GM12878 (cell line): ENCODE results near the gene VARS2. TPM values are rescaled to one million over a fixed set of nuclear protein-coding genes. Genes with fewer than 3 reads are reported as not detected.

ENCODE experiments used
- ATAC-seq: fragments of 200-7000 bp; cut with Tn5 transposase; 3 replicates; pipeline ENCODE4 v1.9.1; 2020; ENCODE audit warnings: mild to moderate bottlenecking, moderate library complexity
- BruUV-seq: library from RNA; stranded (reverse); fragments of 400-500 nt; replicated peaks from 2 replicates; lab custom pipeline; 2021; lab: Mats Ljungman, UMichigan
- CTCF ChIA-PET: fragments of 300-600 bp; sonication (Branson Sonifier 250); formaldehyde crosslinking; extraction: SDS; loops from one replicate; lab custom pipeline; 2021; ENCODE audit warnings: inconsistent platforms; lab: Yijun Ruan, JAX
- POLR2A ChIA-PET: fragments of 350-600 bp; formaldehyde crosslinking; extraction: SDS; loops from one replicate; lab custom pipeline; 2021; ENCODE audit warnings: inconsistent platforms; lab: Charles Lee
- RAD21 ChIA-PET: fragments of 300-600 bp; sonication (Branson Sonifier 250); formaldehyde crosslinking; loops from one replicate; lab custom pipeline; 2023; ENCODE audit warnings: antibody characterized with exemption; ENCODE audit not compliant: unreplicated experiment; lab: Charles Lee
- SMC1A ChIA-PET: fragments of 300-600 bp; sonication (Branson Sonifier 250); formaldehyde crosslinking; loops from one replicate; lab custom pipeline; 2023; ENCODE audit not compliant: unreplicated experiment, uncharacterized antibody; lab: Charles Lee
- DNase-seq: peaks from one replicate; pipeline ENCODE4 v3.0.0-alpha.2; 2011; ENCODE audit warnings: low read depth, low spot score
- FAIRE-seq: peaks from 3 replicates; lab custom pipeline; 2011; peaks lifted over from hg19 to GRCh38; lab: Jason Lieb, UNC
- H2AFZ ChIP-seq: 2 replicates; pipeline ENCODE4 v1.6.0; 2011; ENCODE audit warnings: low read depth, low read length, control low read depth; ENCODE audit not compliant: control insufficient read depth
- H3K27ac ChIP-seq: 2 replicates; pipeline ENCODE4 v1.5.1; 2011; ENCODE audit warnings: control low read depth; ENCODE audit not compliant: control insufficient read depth, insufficient read depth
- H3K27me3 ChIP-seq, 2 experiments: replicated peaks in 1 of 2; 2 replicates each; pipeline versions ENCODE4 v1.6.0 to v1.6.1; 2011; ENCODE audit warnings: low read length in 1 of 2; ENCODE audit not compliant: control insufficient read depth in 2 of 2, insufficient read depth in 2 of 2
- H3K36me3 ChIP-seq, 2 experiments: 2 replicates each; pipeline ENCODE4 v1.5.1; 2011; ENCODE audit warnings: low read length in 1 of 2; ENCODE audit not compliant: control insufficient read depth in 2 of 2, insufficient read depth in 2 of 2
- H3K4me1 ChIP-seq: 2 replicates; pipeline ENCODE4 v1.6.1; 2011; ENCODE audit warnings: mild to moderate bottlenecking, low read length, moderate library complexity, mixed read lengths; ENCODE audit not compliant: control insufficient read depth, insufficient read depth
- H3K4me2 ChIP-seq: 2 replicates; pipeline ENCODE4 v1.6.0; 2011; ENCODE audit warnings: control low read depth; ENCODE audit not compliant: control insufficient read depth, insufficient read depth
- H3K4me3 ChIP-seq: fragments of 200-600 bp; sonication (generic); 2 replicates; pipeline ENCODE4 v1.5.1; 2016
- H3K79me2 ChIP-seq: 2 replicates; pipeline ENCODE4 v1.6.0; 2011; ENCODE audit warnings: low read length; ENCODE audit not compliant: control insufficient read depth, insufficient read depth
- H3K9ac ChIP-seq: 2 replicates; pipeline ENCODE4 v1.8.0; 2011; ENCODE audit warnings: low read length, control low read depth, mixed read lengths; ENCODE audit not compliant: control insufficient read depth, insufficient read depth
- H3K9me3 ChIP-seq: replicated peaks from 3 replicates; pipeline ENCODE4 v1.5.1; 2011; ENCODE audit warnings: mild to moderate bottlenecking, low read length; ENCODE audit not compliant: control insufficient read depth, insufficient read depth
- H4K20me1 ChIP-seq: 2 replicates; pipeline ENCODE4 v1.6.0; 2011; ENCODE audit not compliant: control insufficient read depth, insufficient read depth
- BCL11A ChIP-seq: IDR thresholded peaks from 2 replicates; pipeline ENCODE4 v1.6.1; 2011; ENCODE audit warnings: low read depth, low read length
- BCL3 ChIP-seq: IDR thresholded peaks from 2 replicates; pipeline ENCODE4 v1.6.1; 2011; ENCODE audit warnings: borderline replicate concordance, low read depth, mild to moderate bottlenecking, moderate library complexity, low read length; ENCODE audit not compliant: insufficient read depth, poor library complexity, severe bottlenecking
- CBX3 ChIP-seq: fragments of 200-600 bp; sonication (generic); IDR thresholded peaks from 2 replicates; pipeline ENCODE4 v1.6.1; 2016; ENCODE audit warnings: low read depth, borderline replicate concordance
- CBX5 ChIP-seq: sonication (generic); IDR thresholded peaks from 2 replicates; pipeline ENCODE4 v1.6.1; 2016; ENCODE audit warnings: low read depth, moderate library complexity, mild to moderate bottlenecking, inconsistent platforms
- EED ChIP-seq: sonication (generic); IDR thresholded peaks from 2 replicates; pipeline ENCODE4 v1.6.1; 2016; ENCODE audit warnings: antibody characterized with exemption, low read depth
- ESRRA ChIP-seq: IDR thresholded peaks from 2 replicates; pipeline ENCODE4 v1.6.1; 2012; ENCODE audit warnings: mild to moderate bottlenecking, low read length, improper control_type of control experiment
- HDAC2 ChIP-seq: fragments of 200-600 bp; sonication (generic); IDR thresholded peaks from 2 replicates; pipeline ENCODE4 v1.6.1; 2017
- JUNB ChIP-seq: IDR thresholded peaks from 2 replicates; pipeline ENCODE4 v1.6.1; 2016; ENCODE audit warnings: antibody characterized with exemption, mild to moderate bottlenecking
- MXI1 ChIP-seq: fragments of 150-350 bp; IDR thresholded peaks from 2 replicates; pipeline ENCODE4 v1.6.1; 2011; ENCODE audit warnings: low read depth, mild to moderate bottlenecking, inconsistent platforms, low read length, improper control_type of control experiment
- NFYA ChIP-seq: IDR thresholded peaks from 2 replicates; pipeline ENCODE4 v1.6.1; 2011; ENCODE audit warnings: low read depth, mild to moderate bottlenecking, low read length, improper control_type of control experiment, borderline replicate concordance
- NR2F1 ChIP-seq: fragments of 450-650 bp; conservative IDR thresholded peaks from 2 replicates; pipeline ENCODE4 v1.6.1; 2017; ENCODE audit warnings: mild to moderate bottlenecking
- SIN3A ChIP-seq: IDR thresholded peaks from 2 replicates; pipeline ENCODE4 v1.6.1; 2012; ENCODE audit warnings: low read depth, low read length, improper control_type of control experiment
- SREBF2 ChIP-seq: IDR thresholded peaks from 2 replicates; pipeline ENCODE4 v1.6.1; 2012; ENCODE audit warnings: mild to moderate bottlenecking, low read length
- SUZ12 ChIP-seq: fragments of 200-600 bp; sonication (generic); IDR thresholded peaks from one replicate; pipeline ENCODE4 v1.6.1; 2018; ENCODE audit warnings: antibody characterized with exemption, mild to moderate bottlenecking; ENCODE audit not compliant: unreplicated experiment
- TAF1 ChIP-seq: IDR thresholded peaks from 2 replicates; pipeline ENCODE4 v1.6.1; 2011; ENCODE audit warnings: mild to moderate bottlenecking, low read depth, low read length, borderline replicate concordance
- TBL1XR1 ChIP-seq: IDR thresholded peaks from 2 replicates; pipeline ENCODE4 v1.6.1; 2012; ENCODE audit warnings: low read depth, low read length, improper control_type of control experiment
- YBX1 ChIP-seq: fragments of 450-650 bp; IDR thresholded peaks from 2 replicates; pipeline ENCODE4 v1.6.1; 2016; ENCODE audit warnings: antibody characterized with exemption
- YY1 ChIP-seq: IDR thresholded peaks from 2 replicates; pipeline ENCODE4 v1.6.1; 2011; ENCODE audit warnings: low read depth, mild to moderate bottlenecking, low read length
- WGBS: methylation state at CpG from one replicate; pipeline ENCODE4 v1.1.6; 2016; ENCODE audit warnings: low lambda C conversion rate; ENCODE audit not compliant: insufficient replicate concordance, insufficient coverage; ENCODE audit errors: missing lambda C conversion rate; 5-methylcytosine and 5-hydroxymethylcytosine counted together
- in situ Hi-C: fragments of 300-500 bp; cut with MboI; formaldehyde crosslinking; loops from 9 replicates; pipeline ENCODE4 v1.14.3; 2018; ENCODE audit warnings: mixed read lengths
- intact Hi-C: fragments of 100-400 bp; cut with micrococcal nuclease; formaldehyde crosslinking; loops from one replicate; pipeline ENCODE4 v1.14.2; 2022; ENCODE audit not compliant: unreplicated experiment
- polyA plus RNA-seq, 11 experiments: library from polyadenylated mRNA; depleted of rRNA in 4 of 11; unstranded in 6 of 11; stranded (reverse) in 5 of 11; fragments of >200 nt; fragmentation: Nextera tagmentation in 4 of 11; fragmentation: Illumina TruSeq in 1 of 11; extraction: Ambion mirVana in 4 of 11; extraction: Trizol in 1 of 11; gene quantifications; 1 replicate in 1 of 11; 2 replicates in 10 of 11; pipeline versions ENCODE4 v1.2.1 to v1.2.3, GENCODE V29; 2011 to 2016; ENCODE audit warnings: inconsistent platforms in 2 of 11, missing spikeins in 2 of 11, low read depth in 1 of 11
- total RNA-seq, 4 experiments: library from RNA; depleted of rRNA in 3 of 4; stranded (reverse); fragments of >200 nt in 3 of 4; fragmentation: Illumina TruSeq in 1 of 4; extraction: Trizol in 1 of 4; gene quantifications; 2 replicates each; pipeline versions ENCODE4 v1.2.1 to v1.2.3, GENCODE V29; 2013 to 2021
- TF ChIP-seq, protein P1 (sequence below): IDR thresholded peaks from 2 replicates; pipeline ENCODE4 v1.6.1; 2011; ENCODE audit warnings: low read depth, low read length, improper control_type of control experiment, borderline replicate concordance
- TF ChIP-seq, protein P2 (sequence below): fragments of 450-650 bp; IDR thresholded peaks from 2 replicates; pipeline ENCODE4 v1.6.1; 2017; ENCODE audit warnings: mild to moderate bottlenecking

VARS2 gene
- total and polyA plus RNA-seq, 10 of the 15 experiments (the other 5 are each of a cell fraction or from before 2014, with no cell fraction given) = 3.8 to 70.7 (median 49.1) TPM

GRCh38 chr6:30951907-30952469, 38.0 kb downstream of the VARS2 start (continued):
- peak; percentile 30 for TF ChIP-seq JUNB
- no peak for TF ChIP-seq SREBF2
- no peak for TF ChIP-seq NR2F1
- no peak for TF ChIP-seq CBX3
- TF ChIP-seq MXI1 = no peak
- no peak for TF ChIP-seq SUZ12
- no peak for TF ChIP-seq HDAC2
- no peak for TF ChIP-seq YY1

GRCh38 chr6:30954631-30955366, 40.8 kb downstream of the VARS2 start:
- no peak for FAIRE-seq
- Histone ChIP-seq H3K79me2 (no peaks in the 10 kb centered on the region), H2AFZ (peak overlapping the region; percentile 90), H3K9ac (peak overlapping the region; percentile 68), H3K4me3 (peak overlapping the region; percentile 54; the same call in 1 of the 2 replicates), H3K27me3 (no peaks in the 10 kb centered on the region; a peak in 1 of 4 replicates), H3K27ac (no peak overlapping the region), H3K4me2 (peak overlapping the region; percentile 91), H3K9me3 (peaks cover 2% of the 10 kb centered on the region; the same call in 2 of the 3 replicates), H3K36me3 (no peaks in the 10 kb centered on the region), H4K20me1 (no peaks in the 10 kb centered on the region), H3K4me1 (peaks cover 21% of the 10 kb centered on the region)
- BruUV-seq = TSS peak; percentile 77
- DNase-seq = no peak
- RAD21 ChIA-PET = interaction anchor here (0.6 to 1.4 kb wide), 6 partner anchors 27 to 488 kb away, joined by 3 to 4 read pairs (median 3); no protein-coding TSS in a partner anchor
- WGBS = 55% methylated on average over 8 of the region's 9 CpGs
- POLR2A ChIA-PET = interaction anchor here (0.9 kb wide), 1 partner anchor 39 kb away, joined by 3 read pairs; no protein-coding TSS in a partner anchor
- CTCF ChIA-PET = interaction anchor here (1.2 to 2.8 kb wide), 5 partner anchors 41 to 125 kb away, joined by 3 to 9 read pairs (median 3); partner anchors contain the start of gene VARS2
- intact Hi-C loops = no loop called here
- SMC1A ChIA-PET = interaction anchor here (1.4 kb wide), 1 partner anchor 39 kb away, joined by 6 read pairs; no protein-coding TSS in a partner anchor
- in situ Hi-C loops = no loop called here
- ATAC-seq = no peak; the same call in 2 of the 3 replicates
- TF ChIP-seq CBX5 = no peak
- TF ChIP-seq, protein P1, sequence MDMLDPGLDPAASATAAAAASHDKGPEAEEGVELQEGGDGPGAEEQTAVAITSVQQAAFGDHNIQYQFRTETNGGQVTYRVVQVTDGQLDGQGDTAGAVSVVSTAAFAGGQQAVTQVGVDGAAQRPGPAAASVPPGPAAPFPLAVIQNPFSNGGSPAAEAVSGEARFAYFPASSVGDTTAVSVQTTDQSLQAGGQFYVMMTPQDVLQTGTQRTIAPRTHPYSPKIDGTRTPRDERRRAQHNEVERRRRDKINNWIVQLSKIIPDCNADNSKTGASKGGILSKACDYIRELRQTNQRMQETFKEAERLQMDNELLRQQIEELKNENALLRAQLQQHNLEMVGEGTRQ = no peak
- TF ChIP-seq TBL1XR1 = no peak
- no peak; the same call in 1 of the 2 replicates for TF ChIP-seq EED
- TF ChIP-seq ESRRA = no peak
- no peak for TF ChIP-seq TAF1
- TF ChIP-seq, protein P2, sequence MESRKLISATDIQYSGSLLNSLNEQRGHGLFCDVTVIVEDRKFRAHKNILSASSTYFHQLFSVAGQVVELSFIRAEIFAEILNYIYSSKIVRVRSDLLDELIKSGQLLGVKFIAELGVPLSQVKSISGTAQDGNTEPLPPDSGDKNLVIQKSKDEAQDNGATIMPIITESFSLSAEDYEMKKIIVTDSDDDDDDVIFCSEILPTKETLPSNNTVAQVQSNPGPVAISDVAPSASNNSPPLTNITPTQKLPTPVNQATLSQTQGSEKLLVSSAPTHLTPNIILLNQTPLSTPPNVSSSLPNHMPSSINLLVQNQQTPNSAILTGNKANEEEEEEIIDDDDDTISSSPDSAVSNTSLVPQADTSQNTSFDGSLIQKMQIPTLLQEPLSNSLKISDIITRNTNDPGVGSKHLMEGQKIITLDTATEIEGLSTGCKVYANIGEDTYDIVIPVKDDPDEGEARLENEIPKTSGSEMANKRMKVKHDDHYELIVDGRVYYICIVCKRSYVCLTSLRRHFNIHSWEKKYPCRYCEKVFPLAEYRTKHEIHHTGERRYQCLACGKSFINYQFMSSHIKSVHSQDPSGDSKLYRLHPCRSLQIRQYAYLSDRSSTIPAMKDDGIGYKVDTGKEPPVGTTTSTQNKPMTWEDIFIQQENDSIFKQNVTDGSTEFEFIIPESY = no peak
- TF ChIP-seq NFYA = no peak
- no peak for TF ChIP-seq SIN3A
- TF ChIP-seq BCL11A = no peak
- TF ChIP-seq YBX1 = no peak
- TF ChIP-seq BCL3 = no peak
